Lower lobe of right lung (tissue), 2 donors: ENCODE data around the gene SLK. TPM values are rescaled to one million over a fixed set of nuclear protein-coding genes. Genes with fewer than 3 reads are reported as not detected.
A peak's percentile ranks its signal among the peaks of the same experiment; 100 is the strongest.

Source experiments
- ATAC-seq, 2 donors: fragments of 200-7000 bp; cut with Tn5 transposase; one replicate each; pipeline ENCODE4 v1.9.1; 2020 to 2022; ENCODE audit warnings: mild to moderate bottlenecking in 2 of 2, moderate library complexity in 2 of 2
- DNase-seq: peaks from one replicate; pipeline ENCODE4 v3.0.0-alpha.2; 2020
- H3K27ac ChIP-seq: fragments of 200-600 bp; one replicate; pipeline ENCODE4 v1.8.0; 2022
- H3K27me3 ChIP-seq: fragments of 200-600 bp; one replicate; pipeline ENCODE4 v1.8.0; 2022; ENCODE audit warnings: low read depth
- H3K36me3 ChIP-seq: fragments of 200-600 bp; one replicate; pipeline ENCODE4 v1.8.0; 2022; ENCODE audit warnings: mild to moderate bottlenecking
- H3K4me1 ChIP-seq: fragments of 200-600 bp; one replicate; pipeline ENCODE4 v1.8.0; 2022
- H3K4me3 ChIP-seq: fragments of 200-600 bp; one replicate; pipeline ENCODE4 v1.8.0; 2022; ENCODE audit warnings: mild to moderate bottlenecking
- H3K9me3 ChIP-seq: fragments of 200-600 bp; one replicate; pipeline ENCODE4 v1.8.0; 2022
- intact Hi-C: fragments of 100-400 bp; cut with DNase I; formaldehyde crosslinking; loops from one replicate; pipeline ENCODE4 v1.11.0; 2022
- total RNA-seq: library from RNA; stranded (reverse); fragmentation: NEBNext Ultra II Directional; extraction: Animal tissue kit (Norgen Biotek cat#: 25700); gene quantifications from one replicate; pipeline ENCODE4 v1.2.1, GENCODE V29; 2021
- TF ChIP-seq, protein P1 (sequence below): fragments of 200-600 bp; IDR thresholded peaks from one replicate; pipeline ENCODE4 v1.8.0; 2022; ENCODE audit warnings: antibody characterized with exemption, mild to moderate bottlenecking
- donor health status: DM: no; HTN: yes; CAD: no; lungs with severe emphysema.

SLK gene
- total RNA-seq, 1 donor from 2014 or later, result 45.5 TPM

DNA sequence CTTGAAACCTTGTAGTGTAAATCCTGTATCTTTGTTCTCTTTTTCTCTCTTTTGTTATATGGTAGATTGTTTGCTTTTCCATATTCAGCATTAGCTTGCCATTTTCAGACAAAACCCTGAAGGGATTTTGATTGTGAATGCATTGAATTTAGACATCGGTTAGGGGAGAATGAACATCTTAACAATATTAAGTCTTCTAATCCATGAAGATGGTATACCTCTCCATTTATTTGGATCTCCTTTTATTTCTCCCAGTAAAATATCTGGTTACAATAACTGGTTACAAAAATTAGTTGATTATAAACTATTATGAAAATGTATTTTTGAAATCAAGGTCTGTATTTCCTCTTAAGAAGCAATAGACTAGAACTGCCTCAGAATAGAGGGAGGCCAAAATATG lies 12.4 kb upstream of the SLK start:
- intact Hi-C loops, result no loop called here
- ATAC-seq, result no peak

DNA sequence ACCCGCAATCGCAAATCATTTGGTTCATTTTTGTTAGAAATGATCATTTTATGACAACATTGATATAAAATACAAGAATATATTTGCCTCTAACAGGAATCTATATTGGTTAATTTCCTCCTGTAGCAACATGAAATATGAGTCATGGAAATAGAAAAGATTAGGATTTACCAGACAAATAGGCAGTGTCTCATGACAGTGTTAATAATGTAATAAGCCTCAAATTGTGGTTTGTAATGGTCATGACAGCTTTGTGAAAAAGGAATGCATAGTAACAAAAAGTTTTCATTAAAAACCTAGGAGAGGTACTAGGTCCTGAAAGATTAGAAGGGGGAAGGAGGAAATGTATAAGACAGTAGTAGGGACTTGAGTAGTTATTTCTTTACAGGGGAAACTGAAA lies 7.9 kb upstream of the SLK start:
- TF ChIP-seq, protein P1, sequence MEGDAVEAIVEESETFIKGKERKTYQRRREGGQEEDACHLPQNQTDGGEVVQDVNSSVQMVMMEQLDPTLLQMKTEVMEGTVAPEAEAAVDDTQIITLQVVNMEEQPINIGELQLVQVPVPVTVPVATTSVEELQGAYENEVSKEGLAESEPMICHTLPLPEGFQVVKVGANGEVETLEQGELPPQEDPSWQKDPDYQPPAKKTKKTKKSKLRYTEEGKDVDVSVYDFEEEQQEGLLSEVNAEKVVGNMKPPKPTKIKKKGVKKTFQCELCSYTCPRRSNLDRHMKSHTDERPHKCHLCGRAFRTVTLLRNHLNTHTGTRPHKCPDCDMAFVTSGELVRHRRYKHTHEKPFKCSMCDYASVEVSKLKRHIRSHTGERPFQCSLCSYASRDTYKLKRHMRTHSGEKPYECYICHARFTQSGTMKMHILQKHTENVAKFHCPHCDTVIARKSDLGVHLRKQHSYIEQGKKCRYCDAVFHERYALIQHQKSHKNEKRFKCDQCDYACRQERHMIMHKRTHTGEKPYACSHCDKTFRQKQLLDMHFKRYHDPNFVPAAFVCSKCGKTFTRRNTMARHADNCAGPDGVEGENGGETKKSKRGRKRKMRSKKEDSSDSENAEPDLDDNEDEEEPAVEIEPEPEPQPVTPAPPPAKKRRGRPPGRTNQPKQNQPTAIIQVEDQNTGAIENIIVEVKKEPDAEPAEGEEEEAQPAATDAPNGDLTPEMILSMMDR, result no peak
- no peaks in the 10 kb centered on the region for H3K36me3 ChIP-seq
- no peaks in the 10 kb centered on the region for H3K4me1 ChIP-seq
- intact Hi-C loops, result no loop called here
- no peak overlapping the region for H3K4me3 ChIP-seq
- ATAC-seq, result no peak
- H3K27ac ChIP-seq, result no peak overlapping the region
- no peak for DNase-seq
- H3K9me3 ChIP-seq, result no peaks in the 10 kb centered on the region
- H3K27me3 ChIP-seq, result no peaks in the 10 kb centered on the region

More for the DNA sequence above, 12.4 kb upstream of the SLK start:
- no peaks in the 10 kb centered on the region for H3K9me3 ChIP-seq
- DNase-seq, result no peak
- no peak overlapping the region for H3K27ac ChIP-seq
- no peaks in the 10 kb centered on the region for H3K4me1 ChIP-seq
- H3K36me3 ChIP-seq, result no peaks in the 10 kb centered on the region
- H3K27me3 ChIP-seq, result no peaks in the 10 kb centered on the region
- H3K4me3 ChIP-seq, result no peak overlapping the region
- TF ChIP-seq, protein P1, result no peak

DNA sequence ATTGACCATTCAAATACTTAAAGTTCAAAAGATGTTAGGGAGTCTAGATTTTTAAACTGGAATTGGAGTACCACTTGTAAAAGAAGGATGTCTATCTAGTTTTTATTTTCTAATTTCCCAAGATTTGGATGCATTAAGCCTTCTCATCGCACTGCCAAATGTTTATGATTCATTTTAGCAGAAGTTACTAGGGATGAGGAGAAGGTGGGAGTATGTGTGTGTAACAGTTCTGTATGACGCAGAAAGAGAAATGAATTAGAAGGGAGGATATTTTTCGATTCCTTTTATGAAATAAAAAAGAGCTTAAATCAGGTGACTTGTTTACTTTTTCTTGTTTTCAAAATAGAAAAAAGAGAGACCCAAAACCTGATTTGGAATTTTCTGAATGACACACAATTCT lies 6.8 kb upstream of the SLK start:
- TF ChIP-seq, protein P1, result no peak
- no peaks in the 10 kb centered on the region for H3K9me3 ChIP-seq
- H3K36me3 ChIP-seq, result no peaks in the 10 kb centered on the region
- DNase-seq (no peak), ATAC-seq (no peak)
- H3K4me3 ChIP-seq, result no peak overlapping the region
- no peak overlapping the region for H3K27ac ChIP-seq
- no peaks in the 10 kb centered on the region for H3K4me1 ChIP-seq
- H3K27me3 ChIP-seq, result no peaks in the 10 kb centered on the region
- intact Hi-C loops, result no loop called here

DNA sequence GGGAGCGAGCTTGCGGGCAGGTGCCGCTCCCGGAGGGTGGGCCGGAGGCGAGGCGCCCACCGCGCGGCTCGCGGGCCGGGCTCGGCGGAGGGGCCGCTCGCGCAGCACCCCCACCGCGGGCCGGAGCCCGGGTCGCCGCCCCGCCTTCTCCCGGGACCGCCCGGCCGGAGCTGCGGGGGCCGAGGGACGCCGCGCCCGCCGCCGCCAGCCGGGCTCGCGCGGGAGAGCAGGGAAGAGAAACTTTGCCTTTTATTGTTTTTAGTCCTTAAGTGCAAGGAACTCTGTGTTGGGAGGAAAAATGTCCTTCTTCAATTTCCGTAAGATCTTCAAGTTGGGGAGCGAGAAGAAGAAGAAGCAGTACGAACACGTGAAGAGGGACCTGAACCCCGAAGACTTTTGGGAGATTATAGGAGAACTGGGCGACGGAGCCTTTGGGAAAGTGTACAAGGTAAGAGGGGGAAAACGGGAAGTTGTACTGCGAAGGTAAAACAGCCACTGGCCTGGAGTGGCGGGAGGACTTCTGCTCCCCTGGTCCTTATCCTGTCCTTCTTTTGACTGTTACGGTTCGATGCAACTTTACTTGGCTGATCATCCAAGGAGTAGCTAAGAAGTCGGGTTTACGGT lies 620 bp downstream of the SLK start:
- intact Hi-C loops, result no loop called here
- DNase-seq (no peak), ATAC-seq (peak; percentile 74 to 78)
- TF ChIP-seq, protein P1, result no peak
- Histone ChIP-seq H3K4me3 (peak overlapping the region; percentile 83), H3K36me3 (no peaks in the 10 kb centered on the region), H3K27me3 (no peaks in the 10 kb centered on the region), H3K9me3 (no peaks in the 10 kb centered on the region), H3K4me1 (peaks cover 36% of the 10 kb centered on the region), H3K27ac (peak overlapping the region; percentile 95)

DNA sequence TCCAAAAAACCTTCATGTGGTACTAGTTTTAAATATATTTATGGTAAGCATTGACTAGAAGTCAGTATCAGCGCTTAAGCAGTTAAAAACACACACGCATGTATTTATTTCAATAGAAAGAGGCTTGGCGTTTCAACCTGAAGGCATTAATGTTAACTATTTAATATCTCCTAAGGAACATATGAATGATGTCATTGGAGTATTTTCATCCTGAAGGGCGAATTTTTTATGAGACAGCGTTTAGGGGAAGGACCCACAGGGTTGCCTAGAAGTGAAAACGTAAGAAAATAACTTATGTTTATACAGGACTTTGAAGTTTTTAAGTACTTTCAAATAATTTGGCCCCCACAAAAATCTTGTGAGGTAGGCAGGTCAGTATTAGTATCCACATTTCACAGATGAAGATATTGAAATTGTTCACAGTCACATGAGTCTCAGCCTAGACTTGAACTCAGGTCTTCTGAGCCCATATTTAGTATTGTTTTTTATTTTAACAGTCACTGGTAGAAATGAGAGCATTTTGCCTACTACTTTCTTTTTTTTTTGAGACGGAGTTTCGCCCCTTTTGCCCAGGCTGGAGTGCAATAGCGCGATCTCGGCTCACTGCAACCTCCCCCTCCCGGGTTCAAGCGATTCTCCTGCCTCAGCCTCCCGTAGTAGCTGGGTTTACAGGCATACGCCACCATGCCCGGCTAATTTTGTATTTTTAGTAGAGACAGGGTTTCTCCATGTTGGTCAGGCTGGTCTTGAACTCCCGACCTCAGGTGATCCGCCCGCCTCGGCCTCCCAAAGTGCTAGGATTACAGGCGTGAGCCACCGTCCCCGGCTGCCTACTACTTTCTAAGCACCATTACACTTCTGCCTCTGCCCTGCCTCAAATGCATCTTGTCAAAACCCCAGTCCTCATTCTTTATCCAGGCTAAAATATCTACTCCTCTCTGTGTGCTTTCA lies 1.8 kb downstream of the SLK start:
- Histone ChIP-seq H3K9me3 (no peaks in the 10 kb centered on the region), H3K27ac (peak overlapping the region; percentile 95), H3K36me3 (no peaks in the 10 kb centered on the region), H3K4me3 (peak overlapping the region; percentile 83), H3K27me3 (no peaks in the 10 kb centered on the region), H3K4me1 (peaks cover 45% of the 10 kb centered on the region)
- DNase-seq, result no peak
- intact Hi-C loops, result no loop called here
- ATAC-seq, result no peak
- TF ChIP-seq, protein P1, result no peak
